ENCODE results near the gene EXOC3L4.
"Not testable (repeated sequence)": the region's sequence is repeated elsewhere in the genome, so short reads cannot be mapped to it uniquely, and the experiment has no call there.

EXOC3L4 gene

DNA sequence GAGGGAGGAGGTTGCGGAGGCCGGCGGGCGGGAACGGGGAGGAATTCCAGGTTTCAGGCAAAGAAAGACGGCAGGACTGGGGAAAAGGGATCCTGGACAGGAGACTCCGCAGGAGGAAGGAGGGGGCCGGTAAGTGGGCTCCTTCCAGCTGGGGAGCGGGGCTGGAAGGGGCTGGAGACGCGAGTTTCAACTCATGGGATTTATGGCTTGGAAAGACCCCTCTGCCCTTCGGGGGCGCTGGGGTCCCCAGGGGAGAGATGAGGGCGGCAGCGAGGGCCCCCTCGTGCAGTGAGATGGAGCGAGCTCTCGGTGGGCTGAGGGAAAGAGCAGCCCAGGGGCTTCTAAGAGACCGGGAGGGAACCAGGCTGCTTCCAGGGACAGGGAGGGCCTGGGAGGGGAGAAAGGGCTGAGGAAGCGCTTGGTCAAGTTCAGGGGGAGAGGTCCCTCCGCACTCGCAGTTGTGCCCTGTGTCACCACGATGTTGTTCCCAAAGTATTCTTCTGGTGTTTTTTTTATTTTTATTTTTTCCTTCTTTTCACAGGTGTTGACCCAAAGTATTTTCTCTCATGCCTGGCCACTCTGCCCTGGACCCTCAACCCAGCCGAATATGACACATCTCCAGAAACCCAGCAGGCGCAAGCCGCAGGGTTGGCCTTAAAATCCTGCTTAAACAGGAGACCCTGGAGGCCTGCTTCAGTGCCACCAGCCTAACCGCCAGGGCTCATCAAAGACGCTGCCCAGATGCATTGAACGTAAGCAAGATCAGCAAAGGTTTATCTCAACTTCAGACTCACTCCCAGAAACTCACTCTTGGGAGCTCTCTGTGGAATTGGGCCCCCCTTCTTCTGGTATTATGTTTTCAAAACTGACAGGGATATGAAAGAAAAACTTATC lies 44.9 kb downstream of the EXOC3L4 start:
- TF ChIP-seq ZNF274 (IDR thresholded peaks at IDR 0.05; ENCODE audit: low read depth, low read length) = no peak
- no peak overlapping the region for H3K4me3 ChIP-seq (ENCODE audit: low read length)

DNA sequence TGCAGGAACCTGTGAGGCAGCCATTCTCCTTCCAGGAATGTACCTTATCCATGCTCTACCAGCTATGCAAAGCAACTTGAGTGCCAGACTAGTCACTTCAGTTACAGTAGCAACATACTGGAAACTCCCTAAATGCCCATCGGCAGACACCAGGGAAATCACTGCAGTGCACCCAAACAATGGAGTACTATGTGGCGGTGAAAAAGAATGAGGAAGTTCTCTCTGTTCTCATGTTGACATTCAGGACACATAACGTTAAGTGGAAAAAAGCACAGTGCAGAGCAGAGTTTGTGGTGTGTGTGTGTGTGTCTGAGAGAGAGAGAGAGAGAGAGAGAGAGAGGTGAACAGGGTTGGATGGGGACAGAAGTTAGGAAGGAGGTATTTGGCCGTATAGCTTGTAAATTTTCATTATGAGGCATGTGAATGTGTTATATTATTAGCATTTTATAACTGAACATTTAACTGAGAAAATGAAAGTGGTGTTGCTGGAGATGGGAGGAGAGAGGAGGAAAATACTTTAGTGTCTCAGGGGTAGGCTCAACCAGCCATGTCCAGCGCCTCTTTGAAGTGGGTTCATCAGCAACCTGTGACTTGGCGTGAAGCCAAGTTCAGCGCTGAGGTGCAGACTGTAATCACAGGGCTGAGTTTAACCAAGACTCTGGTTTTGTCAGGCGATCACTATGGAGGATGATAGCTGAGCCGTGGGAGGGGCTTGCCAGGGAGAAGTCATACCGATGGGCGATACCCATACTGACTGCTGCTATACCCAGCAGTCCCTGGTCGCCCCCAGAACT lies 46.0 kb downstream of the EXOC3L4 start:
- TF ChIP-seq ZNF274 (IDR thresholded peaks at IDR 0.05; ENCODE audit: low read depth, low read length) = no peak
- H3K4me3 ChIP-seq (ENCODE audit: low read length) = no peak overlapping the region

DNA sequence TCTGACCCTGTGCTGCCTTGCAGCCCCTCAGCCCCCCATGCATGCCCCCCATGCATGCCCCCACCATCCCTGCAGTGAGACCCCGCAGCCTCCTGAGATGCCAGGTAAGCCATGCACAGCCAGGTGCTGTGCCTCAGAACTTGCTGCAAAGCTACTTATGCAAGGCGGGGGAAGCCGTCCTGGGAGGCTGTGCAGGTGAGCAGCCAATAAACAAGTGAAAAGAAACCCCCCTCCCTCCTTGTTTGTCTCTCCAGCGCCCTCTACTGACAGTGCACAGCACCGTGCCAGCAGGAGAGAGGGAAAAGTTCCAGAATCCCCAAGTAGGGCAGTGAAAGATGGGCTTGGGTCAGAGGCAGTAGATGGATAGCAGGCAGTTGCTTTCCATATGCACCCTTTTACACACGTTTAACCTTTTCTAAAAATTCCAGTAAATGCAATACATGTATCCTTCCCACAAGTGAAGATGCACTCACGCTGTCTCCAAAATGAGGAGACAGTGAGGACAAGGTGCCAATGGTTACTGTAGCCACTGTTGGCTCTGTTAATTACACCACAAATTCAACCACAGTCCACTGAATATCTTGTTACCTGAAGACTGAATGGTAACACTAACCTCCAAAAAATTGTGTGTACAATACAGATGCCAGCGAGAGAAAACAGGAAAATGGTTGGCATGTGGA lies 46.7 kb downstream of the EXOC3L4 start:
- TF ChIP-seq ZNF274 (IDR thresholded peaks at IDR 0.05; ENCODE audit: low read depth, low read length) = no peak
- H3K4me3 ChIP-seq (ENCODE audit: low read length) = no peak overlapping the region

DNA sequence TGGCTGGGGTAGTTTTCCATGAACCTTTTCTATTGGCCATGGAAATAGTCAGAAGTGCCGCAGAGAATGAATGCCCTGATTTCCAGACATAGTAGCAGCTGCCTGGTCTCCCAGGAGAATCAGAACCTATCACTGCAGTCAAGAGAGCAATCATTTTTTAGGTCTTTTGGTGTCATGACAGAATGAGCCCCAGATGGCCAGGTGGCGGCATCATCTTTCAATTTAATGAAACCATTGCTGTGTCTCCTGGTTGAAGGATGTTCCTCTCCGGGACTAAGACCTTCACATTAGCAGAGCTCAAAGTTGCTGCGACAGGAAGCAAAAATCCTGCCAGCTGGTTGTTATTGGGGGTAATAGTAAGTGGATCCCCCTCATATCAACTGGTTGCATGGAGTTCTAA lies 47.5 kb downstream of the EXOC3L4 start:
- no peak overlapping the region for H3K4me3 ChIP-seq (ENCODE audit: low read length)
- TF ChIP-seq ZNF274 (IDR thresholded peaks at IDR 0.05; ENCODE audit: low read depth, low read length) = no peak

GRCh38 chr14:103142721-103143302 lies 48.3 kb downstream of the EXOC3L4 start:
- TF ChIP-seq ZNF274 (IDR thresholded peaks at IDR 0.05; ENCODE audit: low read depth, low read length) = no peak
- H3K4me3 ChIP-seq (ENCODE audit: low read length) = no peak overlapping the region

DNA sequence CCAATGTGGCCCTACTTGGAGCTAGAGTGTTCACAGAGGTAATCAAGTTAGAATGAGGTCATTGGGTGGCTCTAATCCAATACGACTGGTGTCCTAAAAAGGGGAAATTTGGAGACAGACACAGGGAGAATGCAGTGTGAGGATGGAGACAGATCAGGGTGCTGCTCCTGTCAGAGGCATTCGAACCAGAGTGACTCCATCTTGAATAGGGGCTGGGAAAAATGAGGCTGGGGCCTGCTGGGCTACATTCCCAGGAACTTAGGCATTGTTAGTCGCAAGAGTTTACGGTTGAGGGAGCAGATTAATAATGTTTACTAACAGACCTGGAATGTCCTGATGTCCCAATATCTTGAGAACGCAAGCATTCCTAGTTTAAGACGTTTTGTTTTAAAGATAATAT lies 49.0 kb downstream of the EXOC3L4 start:
- TF ChIP-seq ZNF274 (IDR thresholded peaks at IDR 0.05; ENCODE audit: low read depth, low read length) = no peak
- no peak overlapping the region for H3K4me3 ChIP-seq (ENCODE audit: low read length)

DNA sequence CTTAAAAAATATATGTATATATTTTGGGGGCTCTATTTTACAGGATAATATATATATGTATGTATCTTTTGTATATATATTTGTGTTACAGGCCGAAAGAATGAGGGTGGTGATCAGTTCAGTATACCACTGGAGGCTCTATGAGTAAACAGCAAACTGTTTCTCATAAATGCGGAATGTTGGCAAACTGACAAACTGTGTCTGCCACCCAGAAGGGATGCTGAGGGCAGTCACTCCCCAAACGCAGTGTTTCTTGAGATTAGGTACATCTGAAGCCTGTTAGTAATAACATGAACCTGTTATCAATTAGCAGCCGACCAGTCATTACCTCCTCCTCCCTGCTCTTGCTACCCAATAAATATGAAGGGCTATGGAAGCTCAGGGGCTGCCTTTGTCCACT lies 49.6 kb downstream of the EXOC3L4 start:
- TF ChIP-seq ZNF274 (IDR thresholded peaks at IDR 0.05; ENCODE audit: low read depth, low read length) = no peak
- H3K4me3 ChIP-seq (ENCODE audit: low read length) = no peak overlapping the region

DNA sequence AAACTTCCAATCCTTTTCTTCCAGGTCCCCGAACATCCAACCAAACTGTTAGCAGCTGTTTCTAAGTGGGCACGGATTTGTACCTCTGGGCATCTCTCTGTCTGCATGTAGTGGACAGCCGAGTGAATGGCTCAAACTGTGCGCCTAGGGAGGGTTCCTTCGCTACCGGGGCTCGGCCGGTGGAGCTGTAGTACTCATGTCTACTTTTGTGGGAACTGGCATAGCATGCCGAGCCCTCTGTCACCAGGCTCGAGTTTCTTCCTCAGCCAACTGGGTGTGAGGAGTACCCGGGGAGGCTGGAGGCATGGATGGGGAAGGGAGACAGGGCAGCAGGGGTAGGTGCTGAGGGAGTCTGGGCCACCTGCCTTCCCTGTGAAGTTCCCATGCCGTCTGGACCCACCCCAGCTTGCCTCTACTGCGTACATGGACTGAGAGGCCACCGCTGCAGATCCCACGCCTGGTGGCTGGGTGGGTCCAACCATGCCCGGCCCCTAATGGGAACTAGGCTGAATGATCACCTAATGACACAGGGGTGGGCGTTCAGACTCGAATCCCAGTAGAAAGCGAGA lies 51.7 kb downstream of the EXOC3L4 start:
- TF ChIP-seq ZNF274 (IDR thresholded peaks at IDR 0.05; ENCODE audit: low read depth, low read length) = no peak
- H3K4me3 ChIP-seq (ENCODE audit: low read length) = no peak overlapping the region

DNA sequence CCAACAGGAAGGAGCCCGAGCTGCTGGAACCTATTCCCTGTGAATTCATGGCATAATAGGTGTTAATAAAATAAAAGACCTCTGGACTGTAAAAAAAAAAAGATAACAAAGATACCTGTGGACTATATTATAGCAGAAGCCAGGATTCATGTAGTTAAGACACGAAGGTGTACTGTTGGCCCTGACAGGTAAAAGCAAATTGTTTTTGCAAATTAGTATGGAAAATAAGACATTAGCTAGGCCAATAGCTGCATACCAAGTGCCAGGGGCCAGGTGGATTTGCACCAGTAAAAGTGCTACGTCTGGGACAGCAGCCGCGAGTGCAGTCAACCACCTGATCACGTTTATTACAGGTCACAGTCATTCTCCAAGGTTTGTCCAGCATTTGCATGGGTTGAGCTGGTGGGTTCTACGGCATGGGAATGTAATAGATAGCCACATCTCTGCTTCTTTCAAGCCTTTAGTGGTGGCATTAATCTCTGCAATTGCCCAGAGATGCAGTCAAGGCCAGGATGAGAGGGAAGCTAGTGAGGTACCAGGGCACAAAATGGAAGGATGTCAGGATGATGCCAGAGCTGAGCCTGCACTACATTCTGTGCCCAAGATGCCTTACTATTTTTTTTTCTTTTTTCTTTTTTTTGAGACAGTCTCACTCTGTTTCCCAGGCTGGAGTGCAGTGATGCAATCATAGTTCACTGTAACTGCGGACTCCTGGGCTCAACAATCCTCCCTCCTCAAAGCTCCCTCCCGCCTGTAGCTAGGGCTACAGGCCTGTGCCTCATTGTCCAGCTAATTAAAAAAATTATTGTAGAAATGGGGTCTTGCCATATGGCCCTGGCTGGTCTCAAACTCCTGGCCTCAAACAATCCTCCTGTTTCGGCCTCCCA lies 55.1 kb downstream of the EXOC3L4 start:
- no peak for TF ChIP-seq ZNF274 (IDR thresholded peaks at IDR 0.05; ENCODE audit: low read depth, low read length)
- no peak overlapping the region for H3K4me3 ChIP-seq (ENCODE audit: low read length)

GRCh38 chr14:103151270-103151945 lies 56.9 kb downstream of the EXOC3L4 start:
- no peak overlapping the region for H3K4me3 ChIP-seq (ENCODE audit: low read length)
- no peak for TF ChIP-seq ZNF274 (IDR thresholded peaks at IDR 0.05; ENCODE audit: low read depth, low read length)

GRCh38 chr14:103155010-103155409 lies 60.5 kb downstream of the EXOC3L4 start:
- no peak overlapping the region for H3K4me3 ChIP-seq (ENCODE audit: low read length)
- TF ChIP-seq ZNF274 (IDR thresholded peaks at IDR 0.05; ENCODE audit: low read depth, low read length) = no peak

DNA sequence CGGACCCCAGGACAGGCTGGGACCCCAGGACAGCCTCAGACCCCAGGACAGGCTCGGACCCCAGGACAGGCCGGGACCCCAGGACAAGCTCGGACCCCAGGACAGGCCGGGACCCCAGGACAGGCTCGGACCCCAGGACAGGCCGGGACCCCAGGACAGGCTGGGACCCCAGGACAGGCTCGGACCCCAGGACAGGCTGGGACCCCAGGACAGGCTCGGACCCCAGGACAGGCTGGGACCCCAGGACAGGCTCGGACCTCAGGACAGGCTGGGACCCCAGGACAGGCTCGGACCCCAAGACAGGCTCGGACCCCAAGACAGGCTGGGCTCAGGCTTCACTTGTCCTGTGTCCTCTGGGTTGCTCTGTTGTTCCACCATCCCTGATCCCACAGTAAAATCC lies 60.9 kb downstream of the EXOC3L4 start:
- H3K4me3 ChIP-seq (ENCODE audit: low read length) = not testable (repeated sequence)
